Measurements from ENCODE around the gene PLEKHG5. TPM values are rescaled to one million over a fixed set of nuclear protein-coding genes. Genes with fewer than 3 reads are reported as not detected.
"Not testable (repeated sequence)": the region's sequence is repeated elsewhere in the genome, so short reads cannot be mapped to it uniquely, and the experiment has no call there.

PLEKHG5 gene
- total RNA-seq, 1 experiment from 2014 or later, result 32.3 TPM

DNA sequence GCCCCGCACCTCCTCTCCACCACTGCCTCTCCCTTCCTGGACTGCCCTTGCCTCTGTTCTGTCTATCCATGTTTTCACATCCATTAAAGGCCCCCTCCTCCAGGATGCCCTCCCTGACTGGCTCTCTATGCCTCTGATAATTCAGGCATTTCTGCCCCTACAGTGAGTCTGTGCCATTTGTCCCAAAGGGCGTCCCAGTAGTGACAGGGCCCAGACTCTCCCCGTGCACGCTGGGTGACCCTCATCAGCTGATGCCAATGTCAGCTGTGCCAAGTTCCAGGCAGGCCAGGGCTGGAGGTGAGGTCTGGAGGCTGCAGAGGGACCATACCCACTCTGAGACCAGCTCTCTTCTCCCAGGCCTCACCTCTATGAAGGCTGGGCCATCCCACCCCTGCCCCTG lies 3.2 kb upstream of the PLEKHG5 start:
- intact Hi-C loops (cut with micrococcal nuclease), result no loop called here
- peak overlapping the region; percentile 31 for H3K27ac Mint-ChIP-seq (ENCODE audit: low read depth, unreplicated experiment)
- BruUV-seq (replicated peaks), result no TSS peak
- POLR2A ChIA-PET, result interaction anchor here (0.7 to 1.9 kb wide), 3 partner anchors 11 to 25 kb away, joined by 3 to 6 read pairs (median 3); no protein-coding TSS in a partner anchor
- TF ChIP-seq, protein P1, sequence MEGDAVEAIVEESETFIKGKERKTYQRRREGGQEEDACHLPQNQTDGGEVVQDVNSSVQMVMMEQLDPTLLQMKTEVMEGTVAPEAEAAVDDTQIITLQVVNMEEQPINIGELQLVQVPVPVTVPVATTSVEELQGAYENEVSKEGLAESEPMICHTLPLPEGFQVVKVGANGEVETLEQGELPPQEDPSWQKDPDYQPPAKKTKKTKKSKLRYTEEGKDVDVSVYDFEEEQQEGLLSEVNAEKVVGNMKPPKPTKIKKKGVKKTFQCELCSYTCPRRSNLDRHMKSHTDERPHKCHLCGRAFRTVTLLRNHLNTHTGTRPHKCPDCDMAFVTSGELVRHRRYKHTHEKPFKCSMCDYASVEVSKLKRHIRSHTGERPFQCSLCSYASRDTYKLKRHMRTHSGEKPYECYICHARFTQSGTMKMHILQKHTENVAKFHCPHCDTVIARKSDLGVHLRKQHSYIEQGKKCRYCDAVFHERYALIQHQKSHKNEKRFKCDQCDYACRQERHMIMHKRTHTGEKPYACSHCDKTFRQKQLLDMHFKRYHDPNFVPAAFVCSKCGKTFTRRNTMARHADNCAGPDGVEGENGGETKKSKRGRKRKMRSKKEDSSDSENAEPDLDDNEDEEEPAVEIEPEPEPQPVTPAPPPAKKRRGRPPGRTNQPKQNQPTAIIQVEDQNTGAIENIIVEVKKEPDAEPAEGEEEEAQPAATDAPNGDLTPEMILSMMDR (IDR thresholded peaks at IDR 0.05; ENCODE audit: unreplicated experiment), result no peak
- H3K4me3 Mint-ChIP-seq (ENCODE audit: unreplicated experiment), result no peak overlapping the region
- peaks cover 12% of the 10 kb centered on the region for H3K36me3 Mint-ChIP-seq (ENCODE audit: insufficient read depth, unreplicated experiment)
- H3K4me1 Mint-ChIP-seq (ENCODE audit: insufficient read depth, unreplicated experiment), result peaks cover 27% of the 10 kb centered on the region
- H3K9me3 Mint-ChIP-seq (ENCODE audit: unreplicated experiment), result no peaks in the 10 kb centered on the region
- DNase-seq (ENCODE audit: unreplicated experiment), result no peak
- H3K27me3 Mint-ChIP-seq (ENCODE audit: insufficient read depth, unreplicated experiment), result no peaks in the 10 kb centered on the region
- CTCF ChIA-PET, result interaction anchor here (0.7 kb wide), 1 partner anchor 110 kb away, joined by 3 read pairs; no protein-coding TSS in a partner anchor

GRCh38 chr1:6493834-6494223 lies 2.4 kb upstream of the PLEKHG5 start:
- H3K9me3 Mint-ChIP-seq (ENCODE audit: unreplicated experiment); DNase-seq (ENCODE audit: unreplicated experiment); H3K27me3 Mint-ChIP-seq (ENCODE audit: insufficient read depth, unreplicated experiment); intact Hi-C loops (cut with micrococcal nuclease); H3K4me3 Mint-ChIP-seq (ENCODE audit: unreplicated experiment); BruUV-seq (replicated peaks); H3K27ac Mint-ChIP-seq (ENCODE audit: low read depth, unreplicated experiment): not testable (repeated sequence)
- ChIA-PET CTCF (interaction anchor here (0.6 to 1.0 kb wide), 3 partner anchors 9 to 109 kb away, joined by 3 to 4 read pairs (median 3); no protein-coding TSS in a partner anchor), POLR2A (interaction anchor here (0.8 to 1.7 kb wide), 3 partner anchors 11 to 25 kb away, joined by 3 read pairs; no protein-coding TSS in a partner anchor)
- Mint-ChIP-seq H3K36me3 (ENCODE audit: insufficient read depth, unreplicated experiment) (peaks cover 12% of the 10 kb centered on the region), H3K4me1 (ENCODE audit: insufficient read depth, unreplicated experiment) (peaks cover 27% of the 10 kb centered on the region)

GRCh38 chr1:6491966-6492365 lies 499 bp upstream of the PLEKHG5 start:
- intact Hi-C loops (cut with micrococcal nuclease), result no loop called here
- BruUV-seq (replicated peaks), result no TSS peak
- TF ChIP-seq, protein P1 (IDR thresholded peaks at IDR 0.05; ENCODE audit: unreplicated experiment), result no peak
- ChIA-PET POLR2A (interaction anchor here (0.6 to 6.3 kb wide), 10 partner anchors 13 to 109 kb away, joined by 3 to 63 read pairs (median 10); partner anchors contain the start of genes KLHL21, NOL9 and ZBTB48), CTCF (interaction anchor here (0.6 to 4.9 kb wide), 7 partner anchors 24 to 1017 kb away, joined by 3 to 26 read pairs (median 4); partner anchors contain the start of genes NOL9 and TAS1R1)
- H3K27me3 Mint-ChIP-seq (ENCODE audit: insufficient read depth, unreplicated experiment), result no peaks in the 10 kb centered on the region
- H3K4me1 Mint-ChIP-seq (ENCODE audit: insufficient read depth, unreplicated experiment), result peaks cover 37% of the 10 kb centered on the region
- H3K9me3 Mint-ChIP-seq (ENCODE audit: unreplicated experiment), result no peaks in the 10 kb centered on the region
- H3K36me3 Mint-ChIP-seq (ENCODE audit: insufficient read depth, unreplicated experiment), result peaks cover 12% of the 10 kb centered on the region
- H3K27ac Mint-ChIP-seq (ENCODE audit: low read depth, unreplicated experiment), result peak overlapping the region; percentile 44
- H3K4me3 Mint-ChIP-seq (ENCODE audit: unreplicated experiment), result peak overlapping the region; percentile 77
- DNase-seq (ENCODE audit: unreplicated experiment), result no peak

- Mint-ChIP-seq H3K27ac (ENCODE audit: low read depth, unreplicated experiment) (peak overlapping the region; percentile 44), H3K4me3 (ENCODE audit: unreplicated experiment) (peak overlapping the region; percentile 77), H3K27me3 (ENCODE audit: insufficient read depth, unreplicated experiment) (no peaks in the 10 kb centered on the region), H3K9me3 (ENCODE audit: unreplicated experiment) (no peaks in the 10 kb centered on the region), H3K4me1 (ENCODE audit: insufficient read depth, unreplicated experiment) (peaks cover 45% of the 10 kb centered on the region), H3K36me3 (ENCODE audit: insufficient read depth, unreplicated experiment) (peaks cover 12% of the 10 kb centered on the region)
- intact Hi-C loops (cut with micrococcal nuclease), result no loop called here
- POLR2A ChIA-PET, result interaction anchor here (0.6 to 6.3 kb wide), 13 partner anchors 12 to 271 kb away, joined by 3 to 63 read pairs (median 6); partner anchors contain the start of genes KLHL21, NOL9 and ZBTB48
- DNase-seq (ENCODE audit: unreplicated experiment), result no peak
- BruUV-seq (replicated peaks), result TSS peak; percentile 87
- CTCF ChIA-PET, result interaction anchor here (0.6 to 4.9 kb wide), 12 partner anchors 11 to 250 kb away, joined by 3 to 26 read pairs (median 4); partner anchors contain the start of genes NOL9 and TAS1R1
- TF ChIP-seq, protein P1 (IDR thresholded peaks at IDR 0.05; ENCODE audit: unreplicated experiment), result no peak
Measured at GRCh38 chr1:6491081-6491449, 402 bp downstream of the PLEKHG5 start.
